ENCODE measurements around the gene RBM5.
A peak's percentile ranks its signal among the peaks of the same experiment; 100 is the strongest.

Gene RBM5

GRCh38 chr3:50130436-50130835 lies 41.7 kb downstream of the RBM5 start:
- TF ChIP-seq ZNF157 (tag by site-specific recombination; IDR thresholded peaks at IDR 0.05) (no peak), REST (tag by site-specific recombination; IDR thresholded peaks at IDR 0.05) (peak; percentile 94), PBX3 (CRISPR knock-in tag; IDR thresholded peaks at IDR 0.05) (no peak), ZFHX2 (tag by site-specific recombination; conservative IDR thresholded peaks at IDR 0.05) (no peak)
- POLR2A ChIA-PET, result no interaction called here

GRCh38 chr3:50132421-50133282 lies 43.9 kb downstream of the RBM5 start:
- TF ChIP-seq ZNF670 (tag by site-specific recombination; IDR thresholded peaks at IDR 0.05; ENCODE audit: low read depth) (no peak), MYNN (tag by site-specific recombination; IDR thresholded peaks at IDR 0.05; ENCODE audit: borderline replicate concordance) (peak; percentile 46; the same call in 1 of the 2 replicates)
- H3K4me1 ChIP-seq (ENCODE audit: control insufficient read depth, insufficient read depth, low read length), result no peaks in the 10 kb centered on the region
- H3K27ac ChIP-seq (ENCODE audit: extremely low read depth, low read depth, low read length), result no peak overlapping the region
- no peaks in the 10 kb centered on the region for H3K9me3 ChIP-seq (ENCODE audit: control insufficient read depth, insufficient read depth, low read depth, low read length)
- H3K36me3 ChIP-seq (ENCODE audit: control insufficient read depth in 2 of 2, insufficient read depth in 1 of 2, low read length in 2 of 2), result no peaks in the 10 kb centered on the region
- H3K4me3 ChIP-seq (ENCODE audit: low read depth, low read length), result no peak overlapping the region
- CTCF ChIA-PET, result interaction anchor here (0.6 to 2.1 kb wide), 5 partner anchors 9 to 418 kb away, joined by 3 to 7 read pairs (median 3); no protein-coding TSS in a partner anchor
- POLR2A ChIA-PET, result no interaction called here

More at GRCh38 chr3:50130436-50130835, 41.7 kb downstream of the RBM5 start:
- CTCF ChIA-PET, result interaction anchor here (0.6 kb wide), 1 partner anchor 41 kb away, joined by 5 read pairs; no protein-coding TSS in a partner anchor
- H3K9me3 ChIP-seq (ENCODE audit: control insufficient read depth, insufficient read depth, low read depth, low read length), result no peaks in the 10 kb centered on the region
- H3K4me3 ChIP-seq (ENCODE audit: low read depth, low read length), result no peak overlapping the region
- no peaks in the 10 kb centered on the region for H3K36me3 ChIP-seq (ENCODE audit: control insufficient read depth in 2 of 2, insufficient read depth in 1 of 2, low read length in 2 of 2)
- no peak overlapping the region for H3K27ac ChIP-seq (ENCODE audit: extremely low read depth, low read depth, low read length)
- H3K4me1 ChIP-seq (ENCODE audit: control insufficient read depth, insufficient read depth, low read length), result peaks cover 7% of the 10 kb centered on the region

- H3K36me3 ChIP-seq (ENCODE audit: control insufficient read depth in 2 of 2, insufficient read depth in 1 of 2, low read length in 2 of 2), result no peaks in the 10 kb centered on the region
- TF ChIP-seq SETDB1 (IDR thresholded peaks at IDR 0.05; ENCODE audit: insufficient read length, low read length) (no peak), KLF10 (tag by site-specific recombination; IDR thresholded peaks at IDR 0.05) (no peak), ZNF629 (tag by site-specific recombination; IDR thresholded peaks at IDR 0.05) (no peak), ZNF223 (tag by site-specific recombination; IDR thresholded peaks at IDR 0.05) (no peak), ZNF521 (tag by site-specific recombination; IDR thresholded peaks at IDR 0.05) (no peak), BCL11A (tag by site-specific recombination; IDR thresholded peaks at IDR 0.05; ENCODE audit: low read depth) (no peak), PRDM2 (tag by site-specific recombination; IDR thresholded peaks at IDR 0.05; ENCODE audit: borderline replicate concordance) (no peak), ZNF473 (tag by site-specific recombination; IDR thresholded peaks at IDR 0.05) (no peak), HOXC10 (CRISPR knock-in tag; IDR thresholded peaks at IDR 0.05) (no peak), ZSCAN5A (tag by site-specific recombination; IDR thresholded peaks at IDR 0.05) (no peak), ZNF654 (tag by site-specific recombination; IDR thresholded peaks at IDR 0.05; ENCODE audit: low read depth) (no peak), RBAK (tag by site-specific recombination; IDR thresholded peaks at IDR 0.05) (no peak)
- no peak overlapping the region for H3K27ac ChIP-seq (ENCODE audit: extremely low read depth, low read depth, low read length)
- CTCF ChIA-PET, result interaction anchor here (0.9 to 2.1 kb wide), 2 partner anchors 13 to 417 kb away, joined by 3 to 7 read pairs; no protein-coding TSS in a partner anchor
- POLR2A ChIA-PET, result interaction anchor here (1.2 kb wide), 1 partner anchor 10 kb away, joined by 4 read pairs; no protein-coding TSS in a partner anchor
- H3K4me3 ChIP-seq (ENCODE audit: low read depth, low read length), result no peak overlapping the region
- H3K4me1 ChIP-seq (ENCODE audit: control insufficient read depth, insufficient read depth, low read length), result no peaks in the 10 kb centered on the region
- no peaks in the 10 kb centered on the region for H3K9me3 ChIP-seq (ENCODE audit: control insufficient read depth, insufficient read depth, low read depth, low read length)
Measured at GRCh38 chr3:50133283-50133615, 44.5 kb downstream of the RBM5 start.

All from HEK293 (cell line).